ENCODE data around the gene CREBRF.
"Not testable (repeated sequence)": the region's sequence is repeated elsewhere in the genome, so short reads cannot be mapped to it uniquely, and the experiment has no call there.

The CREBRF gene

DNA sequence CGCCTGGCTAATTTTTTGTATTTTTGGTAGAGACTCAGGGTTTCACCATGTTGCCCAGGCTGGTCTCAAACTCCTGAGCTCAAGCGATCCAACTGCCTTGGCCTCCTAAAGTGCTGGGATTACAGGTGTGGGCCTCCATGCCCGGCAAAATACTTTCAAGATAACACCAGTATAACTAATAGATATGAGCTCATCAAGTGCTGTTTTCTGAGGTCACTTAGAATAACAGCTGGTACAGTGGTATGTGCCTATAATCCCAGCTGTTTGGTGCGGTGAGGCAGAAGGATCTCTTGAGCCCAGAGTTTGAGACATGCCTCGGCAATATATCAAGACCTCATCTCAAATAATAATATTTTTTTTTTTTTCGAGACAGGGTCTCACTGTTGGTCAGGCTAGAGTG is 30.5 kb upstream of the CREBRF start:
- H2AFZ ChIP-seq (ENCODE audit: low read depth, low read length): no peak overlapping the region
- no peak for TF ChIP-seq EZH2phosphoT487 (IDR thresholded peaks at IDR 0.05; ENCODE audit: low read depth)
- TF ChIP-seq, protein P1, sequence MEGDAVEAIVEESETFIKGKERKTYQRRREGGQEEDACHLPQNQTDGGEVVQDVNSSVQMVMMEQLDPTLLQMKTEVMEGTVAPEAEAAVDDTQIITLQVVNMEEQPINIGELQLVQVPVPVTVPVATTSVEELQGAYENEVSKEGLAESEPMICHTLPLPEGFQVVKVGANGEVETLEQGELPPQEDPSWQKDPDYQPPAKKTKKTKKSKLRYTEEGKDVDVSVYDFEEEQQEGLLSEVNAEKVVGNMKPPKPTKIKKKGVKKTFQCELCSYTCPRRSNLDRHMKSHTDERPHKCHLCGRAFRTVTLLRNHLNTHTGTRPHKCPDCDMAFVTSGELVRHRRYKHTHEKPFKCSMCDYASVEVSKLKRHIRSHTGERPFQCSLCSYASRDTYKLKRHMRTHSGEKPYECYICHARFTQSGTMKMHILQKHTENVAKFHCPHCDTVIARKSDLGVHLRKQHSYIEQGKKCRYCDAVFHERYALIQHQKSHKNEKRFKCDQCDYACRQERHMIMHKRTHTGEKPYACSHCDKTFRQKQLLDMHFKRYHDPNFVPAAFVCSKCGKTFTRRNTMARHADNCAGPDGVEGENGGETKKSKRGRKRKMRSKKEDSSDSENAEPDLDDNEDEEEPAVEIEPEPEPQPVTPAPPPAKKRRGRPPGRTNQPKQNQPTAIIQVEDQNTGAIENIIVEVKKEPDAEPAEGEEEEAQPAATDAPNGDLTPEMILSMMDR (IDR thresholded peaks at IDR 0.05; ENCODE audit: low read depth, low read length): no peak
- H3K9ac ChIP-seq (ENCODE audit: low read length): no peak overlapping the region
- H3K36me3 ChIP-seq (replicated peaks; ENCODE audit: low read depth, low read length): peaks cover 17% of the 10 kb centered on the region
- H3K4me3 ChIP-seq (ENCODE audit: low read length): no peak overlapping the region
- H3K4me2 ChIP-seq (ENCODE audit: low read length): no peak overlapping the region
- H3K4me1 ChIP-seq (ENCODE audit: low read length): peaks cover 26% of the 10 kb centered on the region
- H3K9me3 ChIP-seq (ENCODE audit: insufficient read depth, low read length): no peaks in the 10 kb centered on the region
- H3K79me2 ChIP-seq (ENCODE audit: low read length): peaks cover 83% of the 10 kb centered on the region
- H3K27me3 ChIP-seq (ENCODE audit: low read depth, low read length): no peaks in the 10 kb centered on the region
- H3K27ac ChIP-seq (ENCODE audit: low read length): no peak overlapping the region
- peaks cover 29% of the 10 kb centered on the region for H4K20me1 ChIP-seq (ENCODE audit: insufficient read depth, low read length)

DNA sequence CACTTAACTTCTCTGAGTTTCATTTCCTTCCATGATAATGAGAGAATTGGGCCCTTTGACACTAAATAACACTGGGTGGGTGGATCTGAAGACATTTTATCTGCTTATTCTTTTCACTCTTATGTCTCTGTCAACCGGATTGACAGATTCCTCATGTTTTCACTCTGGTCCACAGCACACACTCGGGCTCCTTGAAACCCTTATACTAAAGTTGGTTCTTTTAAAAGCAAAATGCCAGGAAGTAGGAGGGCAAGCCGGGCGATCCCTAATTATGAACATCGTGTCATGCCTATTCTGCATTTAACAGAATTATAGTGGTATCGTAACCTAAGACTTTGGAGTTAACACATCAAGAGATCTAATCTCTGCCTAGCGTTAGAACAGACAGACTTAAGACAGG is 28.2 kb upstream of the CREBRF start:
- Histone ChIP-seq H2AFZ (ENCODE audit: low read depth, low read length) (no peak overlapping the region), H3K36me3 (replicated peaks; ENCODE audit: low read depth, low read length) (peaks cover 7% of the 10 kb centered on the region), H3K4me3 (ENCODE audit: low read length) (no peak overlapping the region), H3K4me1 (ENCODE audit: low read length) (peaks cover 26% of the 10 kb centered on the region), H4K20me1 (ENCODE audit: insufficient read depth, low read length) (peaks cover 24% of the 10 kb centered on the region), H3K9ac (ENCODE audit: low read length) (no peak overlapping the region), H3K27ac (ENCODE audit: low read length) (peak overlapping the region; percentile 22; the same call in 1 of the 2 replicates), H3K27me3 (ENCODE audit: low read depth, low read length) (no peaks in the 10 kb centered on the region), H3K79me2 (ENCODE audit: low read length) (peaks cover 82% of the 10 kb centered on the region), H3K4me2 (ENCODE audit: low read length) (peak overlapping the region; percentile 22), H3K9me3 (ENCODE audit: insufficient read depth, low read length) (no peaks in the 10 kb centered on the region)
- TF ChIP-seq, protein P1 (IDR thresholded peaks at IDR 0.05; ENCODE audit: low read depth, low read length): no peak
- no peak for TF ChIP-seq EZH2phosphoT487 (IDR thresholded peaks at IDR 0.05; ENCODE audit: low read depth)

DNA sequence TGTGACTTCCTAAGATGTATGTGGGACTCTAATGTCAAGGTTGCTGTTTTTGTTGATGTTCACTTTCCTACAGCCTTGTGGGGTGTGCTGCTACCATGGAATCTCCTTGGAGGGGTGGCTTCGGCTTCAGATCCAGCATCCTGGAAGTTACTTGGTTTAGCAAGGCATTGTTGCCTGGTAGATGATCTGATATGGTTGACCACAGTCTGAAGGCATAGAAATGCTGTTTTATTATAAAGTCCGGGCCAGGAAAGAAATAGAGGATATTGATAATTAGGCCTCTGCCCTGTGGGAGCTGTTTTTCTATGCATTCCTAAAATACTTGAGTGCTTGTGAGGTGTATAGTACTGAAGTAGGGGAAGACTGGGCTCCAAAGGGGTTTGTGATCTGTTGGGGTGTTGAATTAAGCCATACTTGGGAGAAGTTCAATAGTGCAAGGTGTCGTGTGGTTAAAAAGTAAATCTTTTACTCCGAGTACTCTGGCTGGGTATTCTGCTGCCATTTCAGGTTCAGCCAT is 27.3 kb upstream of the CREBRF start:
- H3K4me2 ChIP-seq (ENCODE audit: low read length): peak overlapping the region; percentile 27; the same call in 1 of the 2 replicates
- no peak for TF ChIP-seq EZH2phosphoT487 (IDR thresholded peaks at IDR 0.05; ENCODE audit: low read depth)
- TF ChIP-seq, protein P1 (IDR thresholded peaks at IDR 0.05; ENCODE audit: low read depth, low read length): no peak
- no peak overlapping the region for H2AFZ ChIP-seq (ENCODE audit: low read depth, low read length)
- H3K4me3 ChIP-seq (ENCODE audit: low read length): no peak overlapping the region
- peaks cover 7% of the 10 kb centered on the region for H3K36me3 ChIP-seq (replicated peaks; ENCODE audit: low read depth, low read length)
- peak overlapping the region; percentile 32 for H3K27ac ChIP-seq (ENCODE audit: low read length)
- H3K79me2 ChIP-seq (ENCODE audit: low read length): peaks cover 84% of the 10 kb centered on the region
- H3K4me1 ChIP-seq (ENCODE audit: low read length): peaks cover 34% of the 10 kb centered on the region
- peaks cover 24% of the 10 kb centered on the region for H4K20me1 ChIP-seq (ENCODE audit: insufficient read depth, low read length)
- no peak overlapping the region for H3K9ac ChIP-seq (ENCODE audit: low read length)
- no peaks in the 10 kb centered on the region for H3K9me3 ChIP-seq (ENCODE audit: insufficient read depth, low read length)
- H3K27me3 ChIP-seq (ENCODE audit: low read depth, low read length): no peaks in the 10 kb centered on the region

DNA sequence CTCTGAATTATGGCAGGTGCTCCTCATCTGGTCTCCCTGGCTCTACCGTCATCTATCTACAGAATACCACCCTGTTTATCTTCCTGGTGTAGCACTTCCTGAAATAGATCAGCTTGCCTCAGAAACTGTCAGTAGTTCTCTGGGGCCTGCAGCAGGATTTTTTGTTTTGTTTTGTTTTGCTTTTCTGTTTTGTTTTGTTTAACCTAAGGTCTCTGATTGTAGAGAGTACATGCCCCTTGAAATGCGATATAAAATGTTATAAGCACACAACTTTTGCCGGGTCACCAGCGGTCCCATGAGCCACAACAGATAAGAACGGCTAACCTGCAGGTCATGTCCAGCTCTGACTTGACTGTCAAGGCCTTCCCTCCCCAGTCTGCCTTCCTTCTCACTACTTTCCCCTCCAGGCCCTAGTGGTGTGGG is 26.6 kb upstream of the CREBRF start:
- Histone ChIP-seq H3K9ac (ENCODE audit: low read length) (no peak overlapping the region), H3K79me2 (ENCODE audit: low read length) (peaks cover 84% of the 10 kb centered on the region), H2AFZ (ENCODE audit: low read depth, low read length) (no peak overlapping the region), H3K27me3 (ENCODE audit: low read depth, low read length) (no peaks in the 10 kb centered on the region), H3K4me2 (ENCODE audit: low read length) (peak overlapping the region; percentile 27; the same call in 1 of the 2 replicates), H3K9me3 (ENCODE audit: insufficient read depth, low read length) (no peaks in the 10 kb centered on the region), H3K4me3 (ENCODE audit: low read length) (no peak overlapping the region), H3K27ac (ENCODE audit: low read length) (peak overlapping the region; percentile 32), H4K20me1 (ENCODE audit: insufficient read depth, low read length) (peaks cover 24% of the 10 kb centered on the region), H3K4me1 (ENCODE audit: low read length) (peaks cover 41% of the 10 kb centered on the region), H3K36me3 (replicated peaks; ENCODE audit: low read depth, low read length) (peaks cover 5% of the 10 kb centered on the region)
- TF ChIP-seq EZH2phosphoT487 (IDR thresholded peaks at IDR 0.05; ENCODE audit: low read depth): no peak

DNA sequence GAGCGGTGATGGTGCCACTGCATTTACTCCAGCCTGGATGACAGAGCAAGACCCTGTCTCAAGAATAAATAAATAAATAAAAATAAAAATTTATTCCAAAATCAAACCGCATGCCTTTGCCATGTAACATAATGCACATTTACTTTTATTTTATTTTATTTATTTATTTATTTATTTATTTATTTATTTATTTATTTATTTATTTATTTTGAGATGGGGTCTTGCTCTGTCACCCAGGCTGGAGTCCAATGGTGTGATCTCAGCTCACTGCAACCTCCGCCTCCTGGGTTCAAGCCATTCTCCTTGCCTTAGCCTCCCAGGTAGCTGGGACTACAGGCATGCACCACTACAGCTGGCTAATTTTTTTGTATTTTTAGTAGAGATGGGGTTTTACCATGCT is 24.1 kb upstream of the CREBRF start:
- H2AFZ ChIP-seq (ENCODE audit: low read depth, low read length); H3K9me3 ChIP-seq (ENCODE audit: insufficient read depth, low read length); H3K36me3 ChIP-seq (replicated peaks; ENCODE audit: low read depth, low read length); H3K27me3 ChIP-seq (ENCODE audit: low read depth, low read length); H3K9ac ChIP-seq (ENCODE audit: low read length); H3K4me2 ChIP-seq (ENCODE audit: low read length); H3K27ac ChIP-seq (ENCODE audit: low read length); H3K4me3 ChIP-seq (ENCODE audit: low read length): not testable (repeated sequence)
- H3K4me1 ChIP-seq (ENCODE audit: low read length): peaks cover 64% of the 10 kb centered on the region
- H4K20me1 ChIP-seq (ENCODE audit: insufficient read depth, low read length): peaks cover 20% of the 10 kb centered on the region
- peaks cover 70% of the 10 kb centered on the region for H3K79me2 ChIP-seq (ENCODE audit: low read length)

Measured in OCI-LY3 (cell line).